Tibial nerve (tissue), 4 donors: ENCODE data around the gene OBSCN. TPM values are rescaled to one million over a fixed set of nuclear protein-coding genes. Genes with fewer than 3 reads are reported as not detected.

Source experiments
- DNase-seq, 2 donors: peaks; one replicate each; pipeline ENCODE4 v3.0.0-alpha.2; 2019; ENCODE audit warnings: low spot score in 2 of 2
- H3K27ac ChIP-seq, 4 donors: fragments of 200-600 bp; sonication (generic) in 3 of 4; one replicate each; pipeline ENCODE4 v1.5.1; 2017 to 2019; ENCODE audit warnings: mild to moderate bottlenecking in 1 of 4
- H3K27me3 ChIP-seq, 2 donors: fragments of 200-600 bp; sonication (generic) in 1 of 2; one replicate each; pipeline versions ENCODE4 v1.5.1 to v1.6.0; 2017 to 2019
- H3K36me3 ChIP-seq, 3 donors: fragments of 200-600 bp; sonication (generic); one replicate each; pipeline ENCODE4 v1.5.1; 2018 to 2019
- H3K4me1 ChIP-seq, 4 donors: fragments of 200-600 bp; sonication (generic) in 3 of 4; one replicate each; pipeline ENCODE4 v1.5.1; 2017 to 2019
- H3K4me3 ChIP-seq, 4 donors: fragments of 200-600 bp; sonication (generic) in 3 of 4; one replicate each; pipeline ENCODE4 v1.5.1; 2017 to 2019; ENCODE audit warnings: mild to moderate bottlenecking in 1 of 4, moderate library complexity in 1 of 4
- H3K9me3 ChIP-seq, 4 donors: fragments of 200-600 bp; sonication (generic) in 3 of 4; one replicate each; pipeline ENCODE4 v1.5.1; 2017 to 2019
- EP300 ChIP-seq, 2 donors: sonication (generic); formaldehyde crosslinking; IDR thresholded peaks; one replicate each; pipeline ENCODE4 v1.6.1; 2017; ENCODE audit warnings: antibody characterized with exemption in 2 of 2, mild to moderate bottlenecking in 1 of 2
- POLR2A ChIP-seq, 2 donors: fragments of 450-650 bp; IDR thresholded peaks; one replicate each; pipeline ENCODE4 v1.6.1; 2017; ENCODE audit warnings: antibody characterized with exemption in 2 of 2, mild to moderate bottlenecking in 2 of 2, moderate library complexity in 2 of 2
- whole genome bisulfite sequencing, 2 donors: methylation state at CpG; one replicate each; pipeline ENCODE4 v1.1.5; 2018; 5-methylcytosine and 5-hydroxymethylcytosine counted together
- total RNA-seq, 4 donors: library from RNA; depleted of rRNA; stranded (reverse); fragments of >200 nt; gene quantifications; one replicate each; pipeline ENCODE4 v1.1.0, GENCODE V29; 2016
- TF ChIP-seq, protein P1 (sequence below), 5 experiments: fragments of 200-600 bp in 3 of 5; fragments of 450-650 bp in 2 of 5; sonication (generic) in 3 of 5; IDR thresholded peaks; one replicate each; pipeline ENCODE4 v1.5.1; 2016 to 2019; ENCODE audit warnings: antibody characterized with exemption in 5 of 5, mild to moderate bottlenecking in 3 of 5, moderate library complexity in 2 of 5

Gene OBSCN
- total RNA-seq, 4 donors from 2014 or later = 8.5 to 22.6 (median 19.0) TPM

DNA sequence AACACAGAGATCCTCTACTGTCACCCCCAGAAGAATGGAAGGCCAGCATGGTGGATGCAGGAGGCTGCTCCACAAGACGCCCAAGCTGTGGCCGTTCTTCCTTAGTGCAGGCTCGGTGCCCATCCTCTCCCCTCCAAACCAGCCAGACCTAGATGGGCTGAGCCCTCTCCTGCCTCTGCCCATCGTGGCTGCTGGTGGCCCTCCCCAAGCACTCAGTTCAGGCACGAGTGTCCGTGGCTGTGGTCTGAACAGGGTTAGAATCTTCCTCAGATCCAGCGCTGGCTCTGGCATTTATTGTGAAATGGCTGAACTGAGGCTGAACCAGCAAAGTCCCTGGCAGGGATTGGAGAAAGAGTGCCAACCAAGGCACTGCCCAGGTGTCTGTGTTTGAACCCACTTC lies 139.3 kb downstream of the OBSCN start:
- Histone ChIP-seq H3K9me3 (no peaks in the 10 kb centered on the region), H3K27me3 (no peaks in the 10 kb centered on the region), H3K27ac (no peak overlapping the region), H3K4me3 (no peak overlapping the region), H3K36me3 (no peaks in the 10 kb centered on the region), H3K4me1 (no peaks in the 10 kb centered on the region)
- WGBS, 2 donors = 88 to 92% methylated on average over 7 of the region's 7 CpGs
- DNase-seq = no peak
- TF ChIP-seq EP300 (IDR thresholded peaks at IDR 0.05) = no peak
- TF ChIP-seq POLR2A (IDR thresholded peaks at IDR 0.05) = no peak
- TF ChIP-seq, protein P1, sequence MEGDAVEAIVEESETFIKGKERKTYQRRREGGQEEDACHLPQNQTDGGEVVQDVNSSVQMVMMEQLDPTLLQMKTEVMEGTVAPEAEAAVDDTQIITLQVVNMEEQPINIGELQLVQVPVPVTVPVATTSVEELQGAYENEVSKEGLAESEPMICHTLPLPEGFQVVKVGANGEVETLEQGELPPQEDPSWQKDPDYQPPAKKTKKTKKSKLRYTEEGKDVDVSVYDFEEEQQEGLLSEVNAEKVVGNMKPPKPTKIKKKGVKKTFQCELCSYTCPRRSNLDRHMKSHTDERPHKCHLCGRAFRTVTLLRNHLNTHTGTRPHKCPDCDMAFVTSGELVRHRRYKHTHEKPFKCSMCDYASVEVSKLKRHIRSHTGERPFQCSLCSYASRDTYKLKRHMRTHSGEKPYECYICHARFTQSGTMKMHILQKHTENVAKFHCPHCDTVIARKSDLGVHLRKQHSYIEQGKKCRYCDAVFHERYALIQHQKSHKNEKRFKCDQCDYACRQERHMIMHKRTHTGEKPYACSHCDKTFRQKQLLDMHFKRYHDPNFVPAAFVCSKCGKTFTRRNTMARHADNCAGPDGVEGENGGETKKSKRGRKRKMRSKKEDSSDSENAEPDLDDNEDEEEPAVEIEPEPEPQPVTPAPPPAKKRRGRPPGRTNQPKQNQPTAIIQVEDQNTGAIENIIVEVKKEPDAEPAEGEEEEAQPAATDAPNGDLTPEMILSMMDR (IDR thresholded peaks at IDR 0.05) = no peak

DNA sequence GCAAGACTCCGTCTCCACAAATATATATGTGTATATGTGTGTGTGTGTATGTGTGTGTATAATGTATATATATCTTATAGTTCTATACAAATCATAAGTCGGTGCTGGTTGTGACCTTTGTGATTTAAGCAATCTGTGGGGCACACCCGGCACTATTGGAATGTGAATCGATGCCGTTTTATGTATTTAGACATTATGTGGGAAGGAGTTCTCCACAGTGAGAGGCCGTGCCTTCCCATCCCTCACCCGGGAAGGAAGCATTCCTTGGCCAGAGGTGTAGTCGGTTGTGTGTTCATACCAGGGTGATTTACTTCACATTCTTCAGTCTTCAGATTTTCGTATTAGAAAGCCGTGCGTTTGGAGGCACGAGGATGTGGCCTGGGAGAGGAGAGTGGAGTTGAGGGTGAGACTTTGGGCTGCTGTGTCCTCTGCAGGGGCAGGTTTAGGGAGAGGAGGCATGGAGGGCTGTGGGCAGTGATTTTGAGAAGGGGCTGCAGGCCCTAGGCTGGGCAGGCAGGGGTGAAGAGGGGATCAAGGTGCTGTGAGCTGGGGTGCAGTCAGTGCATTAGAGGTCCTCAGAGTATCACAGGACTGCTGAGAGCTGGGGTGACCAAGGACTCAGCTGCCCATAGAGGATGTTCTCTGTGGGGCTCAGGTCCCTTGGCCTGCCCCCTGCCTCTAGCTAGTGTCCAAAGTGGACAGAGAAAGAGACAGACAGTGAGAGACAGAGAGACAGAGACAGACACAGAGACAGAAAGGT lies 141.0 kb downstream of the OBSCN start:
- no peaks in the 10 kb centered on the region for H3K9me3 ChIP-seq
- WGBS, 2 donors = 70 to 76% methylated on average over 12 of the region's 12 CpGs
- DNase-seq = no peak
- TF ChIP-seq POLR2A (IDR thresholded peaks at IDR 0.05) = no peak
- TF ChIP-seq EP300 (IDR thresholded peaks at IDR 0.05) = no peak
- TF ChIP-seq, protein P1 (IDR thresholded peaks at IDR 0.05) = no peak
- H3K27me3 ChIP-seq = no peaks in the 10 kb centered on the region
- no peaks in the 10 kb centered on the region for H3K4me1 ChIP-seq
- H3K27ac ChIP-seq = no peak overlapping the region
- H3K36me3 ChIP-seq = no peaks in the 10 kb centered on the region
- no peak overlapping the region for H3K4me3 ChIP-seq

DNA sequence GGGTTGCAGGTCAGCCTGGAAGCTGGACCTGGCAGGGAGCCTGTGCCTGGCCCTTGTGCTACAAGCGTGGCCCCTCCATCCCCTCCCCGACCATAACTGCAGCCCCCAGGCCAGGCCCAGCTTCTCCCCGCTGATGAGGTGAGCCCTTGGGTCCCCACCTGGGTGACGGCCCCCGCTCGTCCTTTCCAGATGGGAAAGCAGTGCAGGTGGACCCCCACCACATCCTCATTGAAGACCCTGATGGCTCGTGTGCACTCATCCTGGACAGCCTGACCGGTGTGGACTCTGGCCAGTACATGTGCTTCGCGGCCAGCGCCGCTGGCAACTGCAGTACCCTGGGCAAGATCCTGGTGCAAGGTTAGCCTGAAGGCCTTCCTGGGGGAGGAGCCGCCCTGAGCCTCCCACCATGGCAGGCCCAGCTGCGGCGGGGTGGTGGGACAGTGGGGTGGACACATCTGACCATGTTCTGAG lies 141.9 kb downstream of the OBSCN start:
- H3K27ac ChIP-seq = no peak overlapping the region
- DNase-seq = no peak
- no peaks in the 10 kb centered on the region for H3K36me3 ChIP-seq
- H3K27me3 ChIP-seq = no peaks in the 10 kb centered on the region
- H3K4me3 ChIP-seq = no peak overlapping the region
- no peak for TF ChIP-seq EP300 (IDR thresholded peaks at IDR 0.05)
- TF ChIP-seq, protein P1 (IDR thresholded peaks at IDR 0.05) = no peak
- no peak for TF ChIP-seq POLR2A (IDR thresholded peaks at IDR 0.05)
- WGBS, 2 donors = 90 to 93% methylated on average over 14 to 15 of the region's 15 CpGs
- no peaks in the 10 kb centered on the region for H3K4me1 ChIP-seq
- no peaks in the 10 kb centered on the region for H3K9me3 ChIP-seq

DNA sequence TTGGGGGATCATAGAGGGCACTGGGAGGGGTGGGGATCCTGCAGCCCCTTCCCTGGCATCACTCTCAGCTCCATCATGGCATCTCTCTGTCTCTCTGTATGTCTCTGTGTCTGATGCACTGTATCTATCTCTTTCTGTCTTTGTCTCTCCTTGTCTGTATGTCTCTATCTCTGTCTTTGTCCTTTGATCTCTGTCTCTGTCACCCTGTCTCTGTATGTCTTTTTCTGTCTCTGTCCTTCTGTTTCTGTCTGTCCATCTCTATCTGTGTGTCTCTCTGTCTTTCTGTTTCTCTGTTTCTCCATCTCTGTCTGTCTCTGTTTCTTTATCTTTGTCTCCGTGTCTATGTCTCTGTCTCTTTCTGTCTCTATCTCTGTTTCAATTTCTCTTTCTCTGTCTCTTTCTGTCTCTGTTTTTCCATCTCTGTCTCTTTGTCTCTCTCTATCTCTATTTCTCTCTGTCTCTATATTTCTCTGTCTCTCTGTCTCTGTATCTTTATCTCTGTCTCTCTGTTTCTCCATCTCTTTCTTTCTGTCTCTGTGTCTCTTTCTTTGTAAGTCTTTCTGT lies 142.4 kb downstream of the OBSCN start:
- Histone ChIP-seq H3K27me3 (no peaks in the 10 kb centered on the region), H3K4me1 (no peaks in the 10 kb centered on the region), H3K36me3 (no peaks in the 10 kb centered on the region), H3K9me3 (no peaks in the 10 kb centered on the region), H3K27ac (no peak overlapping the region), H3K4me3 (no peak overlapping the region)
- WGBS, 2 donors = 86% methylated on average over 1 of the region's 1 CpG
- TF ChIP-seq, protein P1 (IDR thresholded peaks at IDR 0.05) = no peak
- no peak for TF ChIP-seq POLR2A (IDR thresholded peaks at IDR 0.05)
- no peak for TF ChIP-seq EP300 (IDR thresholded peaks at IDR 0.05)
- DNase-seq = no peak
